ENCODE data around the gene SDCCAG8.
"Not testable (repeated sequence)": the region's sequence is repeated elsewhere in the genome, so short reads cannot be mapped to it uniquely, and the experiment has no call there.

DNA sequence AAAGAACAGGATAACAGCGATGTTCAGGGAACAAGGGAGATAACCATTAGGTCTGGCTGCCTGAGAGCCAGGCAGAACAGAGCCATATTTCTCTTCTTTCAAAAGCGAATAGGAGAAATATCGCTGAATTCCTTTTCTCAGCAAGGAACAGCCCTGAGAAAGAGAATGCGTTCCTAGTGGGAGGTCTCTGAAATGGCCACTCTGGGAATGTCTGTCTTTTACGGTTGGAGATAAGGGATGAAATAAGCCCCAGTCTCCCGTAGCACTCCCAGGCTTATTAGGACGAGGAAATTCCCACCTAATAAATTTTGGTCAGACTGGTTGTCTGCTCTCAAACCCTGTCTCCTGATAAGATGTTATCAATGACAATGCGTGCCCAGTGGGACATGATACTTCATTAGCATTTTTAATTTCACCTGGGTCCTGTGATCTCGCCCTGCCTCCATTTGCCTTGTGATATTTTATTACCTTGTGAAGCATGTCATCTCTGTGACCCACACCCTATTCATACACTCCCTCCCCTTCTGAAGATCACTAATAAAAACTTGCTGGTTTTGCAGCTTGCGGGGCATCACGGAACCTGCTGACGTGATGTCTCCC lies 40.5 kb upstream of the SDCCAG8 start:
- not testable (repeated sequence) for TF ChIP-seq FOXM1 (IDR thresholded peaks at IDR 0.05; ENCODE audit: borderline replicate concordance); BHLHE40 (IDR thresholded peaks at IDR 0.05; ENCODE audit: borderline replicate concordance); NFRKB (IDR thresholded peaks at IDR 0.05); ZNF384 (IDR thresholded peaks at IDR 0.05); SP1 (IDR thresholded peaks at IDR 0.05); SUZ12 (IDR thresholded peaks at IDR 0.05)
